HEK293 (cell line): ENCODE results near the gene SLC22A3.

Source experiments
- CTCF ChIA-PET: fragments of 350-600 bp; formaldehyde crosslinking; extraction: SDS; loops from one replicate; lab custom pipeline; 2021; ENCODE audit warnings: antibody characterized with exemption; lab: Yijun Ruan, JAX
- POLR2A ChIA-PET: fragments of 300-600 bp; formaldehyde crosslinking; extraction: SDS; loops from one replicate; lab custom pipeline; 2020; ENCODE audit warnings: antibody characterized with exemption, inconsistent platforms; lab: Yijun Ruan, JAX
- H3K27ac ChIP-seq: fragments of 200-500 bp; sonication (Bioruptor generic); 2 replicates; pipeline ENCODE4 v1.5.1; 2014; ENCODE audit warnings: low read depth, low read length, control low read depth, inconsistent platforms; ENCODE audit errors: extremely low read depth
- H3K36me3 ChIP-seq, 2 experiments: fragments of 200-500 bp in 1 of 2; sonication (Bioruptor generic) in 1 of 2; 1 replicate in 1 of 2; 2 replicates in 1 of 2; pipeline ENCODE4 v1.5.1; 2014 to 2017; ENCODE audit warnings: inconsistent platforms in 2 of 2, low read length in 2 of 2; ENCODE audit not compliant: control insufficient read depth in 2 of 2, insufficient read depth in 1 of 2
- H3K4me1 ChIP-seq: fragments of 200-500 bp; sonication (Bioruptor generic); 2 replicates; pipeline ENCODE4 v1.5.1; 2014; ENCODE audit warnings: mild to moderate bottlenecking, low read length, inconsistent platforms; ENCODE audit not compliant: control insufficient read depth, insufficient read depth
- H3K4me3 ChIP-seq: 2 replicates; pipeline ENCODE4 v1.5.1; 2011; ENCODE audit warnings: low read depth, mild to moderate bottlenecking, control low read depth, low read length, moderate library complexity
- H3K9me3 ChIP-seq: fragments of 200-500 bp; sonication (Bioruptor generic); 2 replicates; pipeline ENCODE4 v1.5.1; 2014; ENCODE audit warnings: low read depth, low read length, inconsistent platforms; ENCODE audit not compliant: control insufficient read depth, insufficient read depth
- AEBP2 ChIP-seq: fragments of 450-650 bp; formaldehyde crosslinking; IDR thresholded peaks from 2 replicates; pipeline ENCODE4 v1.5.1; 2016; ENCODE audit warnings: missing biosample characterization, missing genetic modification characterization, borderline replicate concordance
- ATF2 ChIP-seq: fragments of 450-650 bp; formaldehyde crosslinking; IDR thresholded peaks from 2 replicates; pipeline ENCODE4 v1.5.1; 2016; ENCODE audit warnings: missing biosample characterization, missing genetic modification characterization, low read depth
- ELK4 ChIP-seq: IDR thresholded peaks from 2 replicates; pipeline ENCODE4 v1.6.1; 2011; ENCODE audit warnings: mild to moderate bottlenecking, low read depth, low read length, borderline replicate concordance
- GLI4 ChIP-seq: fragments of 450-650 bp; formaldehyde crosslinking; IDR thresholded peaks from 2 replicates; pipeline ENCODE4 v1.5.1; 2016; ENCODE audit warnings: missing biosample characterization, missing genetic modification characterization
- KLF7 ChIP-seq: fragments of 450-650 bp; formaldehyde crosslinking; IDR thresholded peaks from 2 replicates; pipeline ENCODE4 v1.5.1; 2016; ENCODE audit warnings: missing biosample characterization, missing genetic modification characterization, borderline replicate concordance
- PATZ1 ChIP-seq: fragments of 450-650 bp; formaldehyde crosslinking; IDR thresholded peaks from 2 replicates; pipeline ENCODE4 v1.5.1; 2016; ENCODE audit warnings: missing biosample characterization, missing genetic modification characterization
- SALL2 ChIP-seq: fragments of 450-650 bp; formaldehyde crosslinking; IDR thresholded peaks from 2 replicates; pipeline ENCODE4 v1.5.0; 2017; ENCODE audit warnings: missing biosample characterization, mild to moderate bottlenecking, missing genetic modification characterization, borderline replicate concordance
- SP7 ChIP-seq: fragments of 450-650 bp; formaldehyde crosslinking; IDR thresholded peaks from 2 replicates; pipeline ENCODE4 v1.5.1; 2016; ENCODE audit warnings: missing biosample characterization, missing genetic modification characterization
- ZBTB1 ChIP-seq: fragments of 450-650 bp; formaldehyde crosslinking; IDR thresholded peaks from 2 replicates; pipeline ENCODE4 v1.5.1; 2016; ENCODE audit warnings: missing biosample characterization, missing genetic modification characterization
- ZBTB44 ChIP-seq: fragments of 450-650 bp; IDR thresholded peaks from 2 replicates; pipeline ENCODE4 v1.5.1; 2018; ENCODE audit warnings: missing biosample characterization, mild to moderate bottlenecking, missing genetic modification characterization
- ZEB2 ChIP-seq: fragments of 450-650 bp; formaldehyde crosslinking; IDR thresholded peaks from 2 replicates; pipeline ENCODE4 v1.5.1; 2016; ENCODE audit warnings: missing biosample characterization, missing genetic modification characterization
- ZFP37 ChIP-seq: fragments of 450-650 bp; formaldehyde crosslinking; IDR thresholded peaks from 2 replicates; pipeline ENCODE4 v1.5.1; 2016; ENCODE audit warnings: missing biosample characterization, missing genetic modification characterization
- ZNF140 ChIP-seq: fragments of 450-650 bp; formaldehyde crosslinking; IDR thresholded peaks from 2 replicates; pipeline ENCODE4 v1.5.1; 2016; ENCODE audit warnings: missing biosample characterization, missing genetic modification characterization
- ZNF148 ChIP-seq: fragments of 450-650 bp; formaldehyde crosslinking; IDR thresholded peaks from 2 replicates; pipeline ENCODE4 v1.5.0; 2017; ENCODE audit warnings: missing biosample characterization, missing genetic modification characterization, borderline replicate concordance
- ZNF248 ChIP-seq: fragments of 450-650 bp; formaldehyde crosslinking; IDR thresholded peaks from 2 replicates; pipeline ENCODE4 v1.5.1; 2017; ENCODE audit warnings: missing biosample characterization, missing genetic modification characterization
- ZNF48 ChIP-seq: fragments of 450-650 bp; formaldehyde crosslinking; IDR thresholded peaks from 2 replicates; pipeline ENCODE4 v1.5.1; 2016; ENCODE audit warnings: missing biosample characterization, missing genetic modification characterization
- ZNF596 ChIP-seq: fragments of 450-650 bp; IDR thresholded peaks from 2 replicates; pipeline ENCODE4 v1.5.0; 2018; ENCODE audit warnings: missing biosample characterization, mild to moderate bottlenecking, missing genetic modification characterization, moderate library complexity
- ZNF600 ChIP-seq: fragments of 450-650 bp; formaldehyde crosslinking; IDR thresholded peaks from 2 replicates; pipeline ENCODE4 v1.5.1; 2016; ENCODE audit warnings: missing biosample characterization, missing genetic modification characterization
- ZNF639 ChIP-seq: fragments of 450-650 bp; formaldehyde crosslinking; IDR thresholded peaks from 2 replicates; pipeline ENCODE4 v1.5.1; 2016; ENCODE audit warnings: missing biosample characterization, missing genetic modification characterization
- ZSCAN18 ChIP-seq: fragments of 450-650 bp; formaldehyde crosslinking; IDR thresholded peaks from 2 replicates; pipeline ENCODE4 v1.5.1; 2016; ENCODE audit warnings: missing biosample characterization, missing genetic modification characterization

Gene SLC22A3

GRCh38 chr6:160330619-160331018 lies 17.6 kb upstream of the SLC22A3 start:
- ChIA-PET POLR2A (no interaction called here), CTCF (interaction anchor here (0.5 kb wide), 1 partner anchor 1040 kb away, joined by 3 read pairs; no protein-coding TSS in a partner anchor)
- H3K4me1 ChIP-seq, result no peaks in the 10 kb centered on the region
- H3K4me3 ChIP-seq, result no peak overlapping the region
- TF ChIP-seq ZFP37 (tag by site-specific recombination) (no peak), ZSCAN18 (tag by site-specific recombination) (no peak), ELK4 (no peak), GLI4 (tag by site-specific recombination) (no peak), ZNF639 (tag by site-specific recombination) (no peak), SP7 (no peak), ZBTB1 (no peak), AEBP2 (no peak), ZNF140 (no peak), PATZ1 (tag by site-specific recombination) (no peak), ZNF148 (tag by site-specific recombination) (no peak), ZEB2 (tag by site-specific recombination) (no peak), ZNF596 (no peak), SALL2 (tag by site-specific recombination) (no peak), ATF2 (tag by site-specific recombination) (no peak), KLF7 (no peak), ZNF600 (tag by site-specific recombination) (no peak), ZNF248 (tag by site-specific recombination) (no peak), ZBTB44 (tag by site-specific recombination) (no peak), ZNF48 (tag by site-specific recombination) (no peak)
- H3K27ac ChIP-seq, result no peak overlapping the region
- no peaks in the 10 kb centered on the region for H3K36me3 ChIP-seq
- H3K9me3 ChIP-seq, result no peaks in the 10 kb centered on the region
